Astrocyte of the cerebellum (primary cell): ENCODE measurements around the gene RHBDD3.

Source experiments
- DNase-seq: peaks from one replicate; pipeline ENCODE4 v3.0.0-alpha.2; 2011; ENCODE audit warnings: low read depth
- H3K4me3 ChIP-seq: 2 replicates; pipeline ENCODE4 v1.5.1; 2011; ENCODE audit warnings: mild to moderate bottlenecking, low read depth, low read length, moderate library complexity
- CTCF ChIP-seq: IDR thresholded peaks from 2 replicates; pipeline ENCODE4 v1.5.1; 2012; ENCODE audit warnings: low read length, low read depth, moderate library complexity, mild to moderate bottlenecking; ENCODE audit errors: missing control alignments
- in situ Hi-C: cut with HindIII; loops from 2 replicates; pipeline ENCODE4 v1.10.0; 2017; ENCODE audit warnings: low sequenced_read_pairs

RHBDD3 gene

GRCh38 chr22:29284196-29284595 lies 16.4 kb upstream of the RHBDD3 start:
- no peak overlapping the region for H3K4me3 ChIP-seq
- no peak for DNase-seq
- no peak for TF ChIP-seq CTCF
- in situ Hi-C loops: no loop called here

GRCh38 chr22:29277927-29278326 lies 10.1 kb upstream of the RHBDD3 start:
- H3K4me3 ChIP-seq: no peak overlapping the region
- no peak for DNase-seq
- no peak for TF ChIP-seq CTCF
- in situ Hi-C loops: no loop called here

- in situ Hi-C loops: no loop called here
- H3K4me3 ChIP-seq: no peak overlapping the region
- DNase-seq: no peak
- TF ChIP-seq CTCF: no peak
Measured at GRCh38 chr22:29275819-29276565, 8.2 kb upstream of the RHBDD3 start.

- no peak for DNase-seq
- TF ChIP-seq CTCF: no peak
- no peak overlapping the region for H3K4me3 ChIP-seq
- in situ Hi-C loops: no loop called here
Measured at GRCh38 chr22:29275167-29275566, 7.4 kb upstream of the RHBDD3 start.

- in situ Hi-C loops: loop anchor here (5.0 kb wide), 1 partner anchor 75 kb away; no protein-coding TSS in a partner anchor
- DNase-seq: no peak
- no peak for TF ChIP-seq CTCF
- H3K4me3 ChIP-seq: no peak overlapping the region
Measured at GRCh38 chr22:29272624-29273023, 4.8 kb upstream of the RHBDD3 start.

- TF ChIP-seq CTCF: no peak
- no peak for DNase-seq
- H3K4me3 ChIP-seq: peak overlapping the region; percentile 89
- in situ Hi-C loops: loop anchor here (5.0 kb wide), 1 partner anchor 77 kb away; no protein-coding TSS in a partner anchor
Measured at GRCh38 chr22:29270475-29271271, 2.9 kb upstream of the RHBDD3 start.
